Stimulated activated CD4-positive, alpha-beta T cell treated with anti-CD3 and anti-CD28 coated beads, Interleukin-12 subunit alpha, Interleukin-12 subunit beta, amount 100 ng/mL, for 4 hours (primary cell): Measurements from ENCODE around the gene ADISSP.

Experiments used
- DNase-seq: peaks from one replicate; pipeline ENCODE4 v3.0.0-alpha.2; 2020

Gene ADISSP

GRCh38 chr20:3767427-3768341 lies at the start of gene ADISSP:
Gene ADISSP (minus strand): TSS chr20:3767753. CDS start chr20:3760100, 7,653 bp downstream.
- DNase-seq = peak; percentile 97

- DNase-seq = no peak
Measured at GRCh38 chr20:3815703-3816315, 48.3 kb upstream of the ADISSP start.

- no peak for DNase-seq
Measured at GRCh38 chr20:3814928-3815495, 47.5 kb upstream of the ADISSP start.

- no peak for DNase-seq
Measured at GRCh38 chr20:3813848-3814581, 46.5 kb upstream of the ADISSP start.

GRCh38 chr20:3812975-3813847 lies 45.7 kb upstream of the ADISSP start:
- DNase-seq = no peak

- DNase-seq = no peak
Measured at GRCh38 chr20:3812259-3812681, 44.7 kb upstream of the ADISSP start.

- peak; percentile 91 for DNase-seq
Measured at GRCh38 chr20:3811467-3812258, 44.1 kb upstream of the ADISSP start.

- DNase-seq = no peak
Measured at GRCh38 chr20:3808544-3808943, 41.0 kb upstream of the ADISSP start.

GRCh38 chr20:3804781-3805180 lies 37.2 kb upstream of the ADISSP start:
- no peak for DNase-seq

- no peak for DNase-seq
Measured at GRCh38 chr20:3804254-3804751, 36.8 kb upstream of the ADISSP start.

- DNase-seq = no peak
Measured at GRCh38 chr20:3803854-3804253, 36.3 kb upstream of the ADISSP start.

- no peak for DNase-seq
Measured at GRCh38 chr20:3803289-3803688, 35.7 kb upstream of the ADISSP start.

- no peak for DNase-seq
Measured at GRCh38 chr20:3802524-3803239, 35.1 kb upstream of the ADISSP start.

GRCh38 chr20:3801846-3802245 lies 34.3 kb upstream of the ADISSP start:
- no peak for DNase-seq

- no peak for DNase-seq
Measured at GRCh38 chr20:3801299-3801698, 33.7 kb upstream of the ADISSP start.

- DNase-seq = no peak
Measured at GRCh38 chr20:3800878-3801260, 33.3 kb upstream of the ADISSP start.

- DNase-seq = no peak
Measured at GRCh38 chr20:3800256-3800877, 32.8 kb upstream of the ADISSP start.

GRCh38 chr20:3798908-3799248 lies 31.3 kb upstream of the ADISSP start:
- no peak for DNase-seq

GRCh38 chr20:3798373-3798768 lies 30.8 kb upstream of the ADISSP start:
- no peak for DNase-seq
